Osteocyte (in vitro differentiated cells): ENCODE measurements around the gene KSR1. TPM values are rescaled to one million over a fixed set of nuclear protein-coding genes. Genes with fewer than 3 reads are reported as not detected.

ENCODE experiments used
- DNase-seq: peaks from one replicate; pipeline ENCODE4 v3.0.0; 2021; ENCODE audit warnings: mixed read lengths; ENCODE audit not compliant: unreplicated experiment; ENCODE audit errors: extremely low spot score
- H3K27ac Mint-ChIP-seq: one replicate; pipeline ENCODE4 v1.8.0; 2021; ENCODE audit warnings: mild to moderate bottlenecking, mixed read lengths; ENCODE audit not compliant: unreplicated experiment
- H3K27me3 Mint-ChIP-seq: one replicate; pipeline ENCODE4 v1.8.0; 2021; ENCODE audit warnings: mixed read lengths; ENCODE audit not compliant: unreplicated experiment
- H3K36me3 Mint-ChIP-seq: one replicate; pipeline ENCODE4 v1.8.0; 2021; ENCODE audit warnings: mixed read lengths; ENCODE audit not compliant: unreplicated experiment
- H3K4me1 Mint-ChIP-seq: one replicate; pipeline ENCODE4 v1.8.0; 2021; ENCODE audit warnings: mixed read lengths; ENCODE audit not compliant: unreplicated experiment
- H3K4me3 Mint-ChIP-seq: one replicate; pipeline ENCODE4 v1.8.0; 2021; ENCODE audit warnings: mild to moderate bottlenecking, moderate library complexity, mixed read lengths; ENCODE audit not compliant: unreplicated experiment
- H3K9me3 Mint-ChIP-seq: one replicate; pipeline ENCODE4 v1.8.0; 2021; ENCODE audit warnings: mixed read lengths; ENCODE audit not compliant: unreplicated experiment
- total RNA-seq: library from RNA; stranded (reverse); gene quantifications from 2 replicates; pipeline ENCODE4 v1.2.1, GENCODE V29; 2021
- TF ChIP-seq, protein P1 (sequence below): fragments of 200-600 bp; sonication (generic); IDR thresholded peaks from 2 replicates; pipeline ENCODE4 v1.5.0; 2021; ENCODE audit warnings: antibody characterized with exemption, mild to moderate bottlenecking, moderate library complexity

Gene KSR1
- total RNA-seq, 1 donor from 2014 or later: 63.4 TPM

DNA sequence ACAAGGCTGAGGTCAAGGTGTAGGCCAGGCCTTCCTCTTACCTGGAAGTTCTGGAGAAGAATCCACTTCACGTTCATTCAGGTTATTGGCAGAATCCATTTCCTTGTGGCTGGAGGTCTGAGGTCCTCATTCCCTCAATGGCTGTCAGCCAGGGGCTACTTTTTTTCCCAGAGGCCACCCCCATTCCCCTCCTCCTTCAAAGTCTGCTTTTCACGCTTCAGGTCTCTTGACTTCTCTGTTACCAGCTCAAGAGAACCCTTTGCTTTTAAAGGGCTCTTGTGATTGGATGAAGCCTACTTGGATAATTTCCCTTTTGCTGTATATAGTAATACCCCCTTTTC is 119.6 kb downstream of the KSR1 start:
- TF ChIP-seq, protein P1, sequence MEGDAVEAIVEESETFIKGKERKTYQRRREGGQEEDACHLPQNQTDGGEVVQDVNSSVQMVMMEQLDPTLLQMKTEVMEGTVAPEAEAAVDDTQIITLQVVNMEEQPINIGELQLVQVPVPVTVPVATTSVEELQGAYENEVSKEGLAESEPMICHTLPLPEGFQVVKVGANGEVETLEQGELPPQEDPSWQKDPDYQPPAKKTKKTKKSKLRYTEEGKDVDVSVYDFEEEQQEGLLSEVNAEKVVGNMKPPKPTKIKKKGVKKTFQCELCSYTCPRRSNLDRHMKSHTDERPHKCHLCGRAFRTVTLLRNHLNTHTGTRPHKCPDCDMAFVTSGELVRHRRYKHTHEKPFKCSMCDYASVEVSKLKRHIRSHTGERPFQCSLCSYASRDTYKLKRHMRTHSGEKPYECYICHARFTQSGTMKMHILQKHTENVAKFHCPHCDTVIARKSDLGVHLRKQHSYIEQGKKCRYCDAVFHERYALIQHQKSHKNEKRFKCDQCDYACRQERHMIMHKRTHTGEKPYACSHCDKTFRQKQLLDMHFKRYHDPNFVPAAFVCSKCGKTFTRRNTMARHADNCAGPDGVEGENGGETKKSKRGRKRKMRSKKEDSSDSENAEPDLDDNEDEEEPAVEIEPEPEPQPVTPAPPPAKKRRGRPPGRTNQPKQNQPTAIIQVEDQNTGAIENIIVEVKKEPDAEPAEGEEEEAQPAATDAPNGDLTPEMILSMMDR: no peak
- Mint-ChIP-seq H3K4me1 (peaks cover 60% of the 10 kb centered on the region), H3K9me3 (no peaks in the 10 kb centered on the region), H3K27ac (no peak overlapping the region), H3K4me3 (no peak overlapping the region), H3K27me3 (no peaks in the 10 kb centered on the region), H3K36me3 (peaks cover 3% of the 10 kb centered on the region)
- no peak for DNase-seq

DNA sequence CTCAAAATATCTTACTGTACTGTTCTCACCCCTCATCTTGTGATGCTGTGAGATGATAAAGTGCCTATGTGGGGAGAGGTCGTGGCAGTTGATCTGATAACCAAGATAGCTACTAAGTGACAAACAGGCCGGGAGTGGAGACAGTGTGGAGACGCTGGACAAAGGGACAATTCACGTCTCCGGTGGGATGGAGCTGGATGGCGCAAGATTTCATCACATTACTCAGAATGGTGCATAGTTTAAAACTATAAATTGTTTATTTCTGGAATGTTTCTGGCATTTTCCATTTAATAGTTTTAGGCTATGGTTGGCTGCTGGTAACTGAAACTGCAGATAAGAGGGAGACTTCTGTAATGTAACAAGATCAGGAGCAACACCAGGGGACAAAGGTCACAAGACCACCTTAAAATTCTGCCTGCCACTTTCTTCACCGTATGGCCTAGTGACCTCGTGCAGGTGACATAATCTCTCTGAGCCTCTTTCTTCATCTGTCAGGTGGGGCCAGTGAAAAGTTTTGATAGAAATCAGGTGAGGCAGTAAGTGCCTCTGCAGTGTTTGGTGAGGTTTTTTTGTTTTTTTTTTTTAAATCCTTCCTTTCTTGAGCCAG is 120.3 kb downstream of the KSR1 start:
- no peak for DNase-seq
- Mint-ChIP-seq H3K27ac (peak overlapping the region; percentile 78), H3K27me3 (no peaks in the 10 kb centered on the region), H3K9me3 (no peaks in the 10 kb centered on the region), H3K4me1 (peaks cover 53% of the 10 kb centered on the region), H3K4me3 (peak overlapping the region; percentile 5), H3K36me3 (peaks cover 3% of the 10 kb centered on the region)
- TF ChIP-seq, protein P1: no peak

DNA sequence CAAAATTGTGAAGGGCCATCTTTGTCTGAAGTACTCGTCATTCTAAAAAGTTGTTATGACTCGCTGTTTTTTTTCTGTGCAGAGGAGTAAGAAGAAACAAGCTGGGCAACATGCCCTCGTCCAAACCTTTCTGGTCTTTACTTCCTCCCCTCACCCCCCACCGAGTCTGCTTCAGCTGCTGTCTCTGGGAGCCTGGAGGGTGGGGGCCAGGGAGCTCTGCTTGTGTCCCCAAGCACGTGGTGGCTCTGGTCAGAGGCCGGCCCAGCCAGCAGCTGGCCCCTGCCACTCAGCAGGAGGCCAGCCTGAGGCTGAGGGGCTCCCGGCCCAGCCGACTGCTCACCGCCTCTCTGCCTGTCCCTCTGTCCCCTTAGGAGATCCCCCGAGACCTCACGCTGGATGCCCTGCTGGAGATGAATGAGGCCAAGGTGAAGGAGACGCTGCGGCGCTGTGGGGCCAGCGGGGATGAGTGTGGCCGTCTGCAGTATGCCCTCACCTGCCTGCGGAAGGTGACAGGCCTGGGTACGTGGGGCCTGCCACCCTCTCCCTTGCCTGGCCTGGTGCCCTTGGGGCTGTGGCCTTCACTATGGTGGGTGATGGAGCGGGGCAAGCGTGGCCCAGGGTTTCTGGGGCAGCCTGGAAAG is 121.0 kb downstream of the KSR1 start:
- H3K27ac Mint-ChIP-seq: peak overlapping the region; percentile 78
- peak overlapping the region; percentile 5 for H3K4me3 Mint-ChIP-seq
- peaks cover 51% of the 10 kb centered on the region for H3K4me1 Mint-ChIP-seq
- H3K36me3 Mint-ChIP-seq: peaks cover 3% of the 10 kb centered on the region
- H3K27me3 Mint-ChIP-seq: no peaks in the 10 kb centered on the region
- no peaks in the 10 kb centered on the region for H3K9me3 Mint-ChIP-seq
- TF ChIP-seq, protein P1: no peak
- DNase-seq: no peak

DNA sequence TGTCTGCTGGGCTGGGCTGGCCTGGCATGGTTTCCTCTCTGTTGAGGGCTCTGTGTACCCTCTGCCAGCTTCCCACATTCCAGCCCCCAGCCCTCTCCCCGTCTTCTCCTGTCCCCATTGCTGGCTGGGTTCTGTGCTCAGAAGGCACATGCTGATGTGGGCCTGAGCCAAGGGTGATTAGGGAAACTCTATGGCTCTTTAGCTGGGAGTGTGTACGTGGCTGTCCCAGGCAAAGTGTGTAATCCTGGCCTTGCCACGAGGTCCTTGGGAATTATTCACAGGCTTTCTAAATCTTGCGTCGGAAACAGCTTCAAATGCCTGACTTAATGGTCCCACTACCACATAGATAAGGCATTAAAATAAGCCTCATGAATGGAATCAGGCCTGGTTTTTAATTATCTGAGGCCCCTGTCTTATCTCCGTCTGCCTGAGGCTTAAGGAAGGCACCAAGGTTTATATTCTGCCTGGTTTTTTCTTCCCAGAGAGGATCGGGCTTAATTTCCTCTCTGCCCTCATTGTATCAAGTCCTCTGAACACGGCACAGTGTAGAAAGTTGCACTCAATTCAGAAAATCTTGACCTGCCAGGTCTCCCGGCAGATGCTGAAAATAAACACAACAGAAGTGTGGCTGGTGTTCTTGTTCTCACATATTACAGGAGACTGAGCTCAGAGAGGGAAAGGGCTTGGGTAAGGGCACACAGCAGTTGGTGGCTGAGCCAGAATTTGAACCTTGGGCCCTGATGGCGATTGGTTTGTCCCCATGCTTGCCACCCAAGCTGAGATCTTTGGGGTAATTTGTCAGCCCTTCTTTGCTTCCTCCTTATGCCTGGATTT is 121.9 kb downstream of the KSR1 start:
- Mint-ChIP-seq H3K4me3 (no peak overlapping the region), H3K9me3 (no peaks in the 10 kb centered on the region), H3K36me3 (peaks cover 5% of the 10 kb centered on the region), H3K27me3 (no peaks in the 10 kb centered on the region), H3K4me1 (peaks cover 43% of the 10 kb centered on the region), H3K27ac (peak overlapping the region; percentile 78)
- TF ChIP-seq, protein P1: no peak
- no peak for DNase-seq

DNA sequence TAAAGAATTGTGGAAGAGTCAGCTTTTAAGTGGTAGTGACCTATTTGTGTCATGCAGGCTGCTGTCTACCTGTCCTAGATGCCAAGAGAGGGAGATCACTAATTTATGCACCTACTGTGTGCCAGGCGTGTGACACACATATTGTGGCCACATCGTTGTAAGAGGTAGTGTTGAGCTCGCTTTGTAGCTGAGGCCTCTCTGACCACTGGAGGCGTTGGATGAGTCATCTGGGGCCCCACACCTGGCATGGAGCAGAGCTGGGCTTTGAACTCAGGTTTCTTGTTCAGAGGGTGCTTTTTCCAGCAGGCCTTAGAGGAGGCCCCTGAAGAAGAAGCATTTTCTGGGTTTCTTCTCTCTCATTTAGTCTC is 122.5 kb downstream of the KSR1 start:
- peaks cover 11% of the 10 kb centered on the region for H3K36me3 Mint-ChIP-seq
- peaks cover 45% of the 10 kb centered on the region for H3K4me1 Mint-ChIP-seq
- no peak for DNase-seq
- no peaks in the 10 kb centered on the region for H3K27me3 Mint-ChIP-seq
- peak overlapping the region; percentile 78 for H3K27ac Mint-ChIP-seq
- no peaks in the 10 kb centered on the region for H3K9me3 Mint-ChIP-seq
- no peak overlapping the region for H3K4me3 Mint-ChIP-seq
- TF ChIP-seq, protein P1: no peak
